GM21528 (cell line): ENCODE measurements around the gene DHRS12.
"Not testable (repeated sequence)": the region's sequence is repeated elsewhere in the genome, so short reads cannot be mapped to it uniquely, and the experiment has no call there.

ENCODE experiments used
- ATAC-seq: cut with Tn5 transposase; IDR thresholded peaks from one replicate; pipeline ENCODE4 v1.9.1; 2021; ENCODE audit warnings: mild to moderate bottlenecking, moderate library complexity; ENCODE audit not compliant: unreplicated experiment, low FRiP score

The DHRS12 gene

GRCh38 chr13:51828730-51829567, 25.0 kb upstream of the DHRS12 start:
- no peak for ATAC-seq

- ATAC-seq = no peak
Measured at GRCh38 chr13:51827254-51827653, 23.3 kb upstream of the DHRS12 start.

GRCh38 chr13:51826606-51827005, 22.6 kb upstream of the DHRS12 start:
- no peak for ATAC-seq

- no peak for ATAC-seq
Measured at GRCh38 chr13:51825681-51826254, 21.8 kb upstream of the DHRS12 start.

GRCh38 chr13:51825165-51825592, 21.2 kb upstream of the DHRS12 start:
- ATAC-seq = no peak

- ATAC-seq = not testable (repeated sequence)
Measured at GRCh38 chr13:51824712-51825111, 20.7 kb upstream of the DHRS12 start.

GRCh38 chr13:51823863-51824262, 19.9 kb upstream of the DHRS12 start:
- ATAC-seq = no peak

- ATAC-seq = no peak
Measured at GRCh38 chr13:51823359-51823758, 19.4 kb upstream of the DHRS12 start.

GRCh38 chr13:51822106-51822815, 18.3 kb upstream of the DHRS12 start:
- no peak for ATAC-seq

GRCh38 chr13:51821606-51822005, 17.6 kb upstream of the DHRS12 start:
- ATAC-seq = no peak

GRCh38 chr13:51820016-51820597, 16.1 kb upstream of the DHRS12 start:
- no peak for ATAC-seq

GRCh38 chr13:51819544-51819943, 15.6 kb upstream of the DHRS12 start:
- ATAC-seq = no peak

GRCh38 chr13:51818781-51819511, 15.0 kb upstream of the DHRS12 start:
- ATAC-seq = no peak

- no peak for ATAC-seq
Measured at GRCh38 chr13:51818276-51818675, 14.3 kb upstream of the DHRS12 start.

- no peak for ATAC-seq
Measured at GRCh38 chr13:51817717-51818116, 13.8 kb upstream of the DHRS12 start.

- no peak for ATAC-seq
Measured at GRCh38 chr13:51816604-51817249, 12.8 kb upstream of the DHRS12 start.

GRCh38 chr13:51815848-51816247, 11.9 kb upstream of the DHRS12 start:
- no peak for ATAC-seq

GRCh38 chr13:51814825-51815650, 11.1 kb upstream of the DHRS12 start:
- peak; percentile 78 for ATAC-seq

GRCh38 chr13:51814071-51814470, 10.1 kb upstream of the DHRS12 start:
- ATAC-seq = no peak
